ENCODE measurements around the gene SMARCD3. TPM values are rescaled to one million over a fixed set of nuclear protein-coding genes. Genes with fewer than 3 reads are reported as not detected.

The SMARCD3 gene
- total and polyA plus RNA-seq, 8 donors, result 11.6 to 105 (median 30.3) TPM

- Histone ChIP-seq H3K4me1 (peaks cover 11 to 45% (median 33%) of the 10 kb centered on the region in 4 donors), H3K27me3 (no peaks in the 10 kb centered on the region), H3K9me3 (no peaks in the 10 kb centered on the region), H3K4me3 (no peak overlapping the region), H3K27ac (no peak overlapping the region), H3K36me3 (peaks cover 26 to 59% (median 56%) of the 10 kb centered on the region in 4 donors)
- WGBS, 5 donors, result 78 to 90% (median 86%) methylated on average over 14 to 28 of the region's 28 CpGs
- no peak for DNase-seq
- intact Hi-C loops (cut with DNase I; ENCODE audit: low total_unique reads), result no loop called here
- TF ChIP-seq POLR2AphosphoS5 (IDR thresholded peaks at IDR 0.05) (no peak), CTCF (IDR thresholded peaks at IDR 0.05) (no peak), EP300 (IDR thresholded peaks at IDR 0.05) (no peak), POLR2A (IDR thresholded peaks at IDR 0.05) (no peak)
These were observed 13.3 kb downstream of the SMARCD3 start for GRCh38 chr7:151235091-151235787.

- H3K36me3 ChIP-seq, result peaks cover 25 to 44% (median 42%) of the 10 kb centered on the region in 4 donors
- intact Hi-C loops (cut with DNase I; ENCODE audit: low total_unique reads), result no loop called here
- 59 to 71% (median 64%) methylated on average over 5 to 9 of the region's 9 CpGs for WGBS, 5 donors
- DNase-seq, result no peak
- H3K9me3 ChIP-seq, result no peaks in the 10 kb centered on the region
- H3K4me3 ChIP-seq, result peak overlapping the region; percentile 85 to 97 (median 96)
- H3K4me1 ChIP-seq, result peaks cover 11 to 44% (median 33%) of the 10 kb centered on the region in 4 donors
- peak overlapping the region in 2 of 5 donors; percentile 89 to 94 for H3K27ac ChIP-seq
- TF ChIP-seq EP300 (IDR thresholded peaks at IDR 0.05) (no peak), CTCF (IDR thresholded peaks at IDR 0.05) (no peak), POLR2A (IDR thresholded peaks at IDR 0.05) (no peak), POLR2AphosphoS5 (IDR thresholded peaks at IDR 0.05) (no peak)
- no peaks in the 10 kb centered on the region for H3K27me3 ChIP-seq
These were observed 14.7 kb downstream of the SMARCD3 start for GRCh38 chr7:151233804-151234203.

- Histone ChIP-seq H3K9me3 (no peaks in the 10 kb centered on the region), H3K27me3 (no peaks in the 10 kb centered on the region), H3K27ac (peak overlapping the region; percentile 86 to 94 (median 89)), H3K4me1 (peaks cover 15 to 49% (median 37%) of the 10 kb centered on the region in 4 donors), H3K4me3 (peak overlapping the region; percentile 85 to 97 (median 96)), H3K36me3 (peaks cover 18 to 37% (median 35%) of the 10 kb centered on the region in 4 donors)
- DNase-seq, result peak; percentile 52 to 77
- intact Hi-C loops (cut with DNase I; ENCODE audit: low total_unique reads), result no loop called here
- TF ChIP-seq POLR2A (IDR thresholded peaks at IDR 0.05) (no peak), POLR2AphosphoS5 (IDR thresholded peaks at IDR 0.05) (peak in 1 of 3 donors; percentile 5)
- WGBS, 5 donors, result 3 to 6% (median 4%) methylated on average over 30 to 36 of the region's 36 CpGs
These were observed 15.4 kb downstream of the SMARCD3 start for GRCh38 chr7:151232917-151233701.

GRCh38 chr7:151232091-151232916 lies 16.2 kb downstream of the SMARCD3 start, which contains the start of gene CHPF2:
Gene CHPF2, plus strand, starts transcription at chr7:151232483. Its CDS starts 1,529 bp downstream, at chr7:151234012.
- H3K36me3 ChIP-seq, result peaks cover 10 to 29% (median 27%) of the 10 kb centered on the region in 4 donors
- peak within 1 kb of the TSS; percentile 86 to 94 (median 89) for H3K27ac ChIP-seq
- intact Hi-C loops (cut with DNase I; ENCODE audit: low total_unique reads), result no loop called here
- DNase-seq, result peak; percentile 93 to 96
- H3K4me1 ChIP-seq, result peaks cover 17 to 56% (median 43%) of the 10 kb centered on the region in 4 donors
- no peaks in the 10 kb centered on the region for H3K9me3 ChIP-seq
- TF ChIP-seq CTCF (IDR thresholded peaks at IDR 0.05) (no peak), POLR2AphosphoS5 (IDR thresholded peaks at IDR 0.05) (peak; percentile 54 to 95 (median 91)), POLR2A (IDR thresholded peaks at IDR 0.05) (peak in 2 of 4 donors; percentile 20 to 55), EP300 (IDR thresholded peaks at IDR 0.05) (peak; percentile 4)
- no peaks in the 10 kb centered on the region for H3K27me3 ChIP-seq
- H3K4me3 ChIP-seq, result peak within 1 kb of the TSS; percentile 85 to 97 (median 96)
- WGBS, 5 donors, result 0 to 1% (median 1%) methylated on average over 42 to 79 of the region's 79 CpGs
